Kidney glomerular epithelial cell (primary cell): ENCODE results near the gene PAPPA.

ENCODE experiments used
- DNase-seq: peaks from one replicate; lab custom pipeline; 2025; lab: John Stamatoyannopoulos, UW

Gene PAPPA

GRCh38 chr9:116382053-116382452 lies 228.5 kb downstream of the PAPPA start:
- no peak for DNase-seq

GRCh38 chr9:116383133-116383532 lies 229.5 kb downstream of the PAPPA start:
- DNase-seq: peak; percentile 32

- DNase-seq: peak; percentile 23
These were observed 230.3 kb downstream of the PAPPA start for GRCh38 chr9:116383936-116384335.

GRCh38 chr9:116387934-116388698 lies 234.5 kb downstream of the PAPPA start:
- peak; percentile 99 for DNase-seq

- peak; percentile 68 for DNase-seq
These were observed 236.1 kb downstream of the PAPPA start for GRCh38 chr9:116389541-116390302.

GRCh38 chr9:116390303-116391228 lies 237.0 kb downstream of the PAPPA start:
- no peak for DNase-seq

- peak; percentile 75 for DNase-seq
These were observed 237.8 kb downstream of the PAPPA start for GRCh38 chr9:116391306-116391900.

GRCh38 chr9:116393198-116393597 lies 239.6 kb downstream of the PAPPA start:
- DNase-seq: no peak

- no peak for DNase-seq
These were observed 240.5 kb downstream of the PAPPA start for GRCh38 chr9:116394070-116394469.

GRCh38 chr9:116394894-116395698 lies 241.5 kb downstream of the PAPPA start:
- no peak for DNase-seq

- DNase-seq: no peak
These were observed 242.1 kb downstream of the PAPPA start for GRCh38 chr9:116395699-116396037.

GRCh38 chr9:116403171-116403570 lies 249.6 kb downstream of the PAPPA start:
- no peak for DNase-seq

GRCh38 chr9:116404228-116404627 lies 250.6 kb downstream of the PAPPA start:
- DNase-seq: no peak

- DNase-seq: peak; percentile 88
These were observed 251.7 kb downstream of the PAPPA start for GRCh38 chr9:116405321-116405720.

- no peak for DNase-seq
These were observed 252.9 kb downstream of the PAPPA start for GRCh38 chr9:116406469-116406868.

- no peak for DNase-seq
These were observed 255.5 kb downstream of the PAPPA start for GRCh38 chr9:116409129-116409528.

GRCh38 chr9:116409638-116410037 lies 256.0 kb downstream of the PAPPA start:
- no peak for DNase-seq

- DNase-seq: no peak
These were observed 257.9 kb downstream of the PAPPA start for GRCh38 chr9:116411506-116411905.

GRCh38 chr9:116414374-116414773 lies 260.8 kb downstream of the PAPPA start:
- DNase-seq: no peak

GRCh38 chr9:116416421-116416820 lies 262.8 kb downstream of the PAPPA start:
- DNase-seq: no peak

- peak; percentile 83 for DNase-seq
These were observed 263.9 kb downstream of the PAPPA start for GRCh38 chr9:116417464-116417863.
